Coronary artery (tissue), 2 donors: ENCODE data around the gene DNAAF3.
"Not testable (repeated sequence)": the region's sequence is repeated elsewhere in the genome, so short reads cannot be mapped to it uniquely, and the experiment has no call there.

Source experiments
- DNase-seq: peaks from one replicate; pipeline ENCODE4 v3.0.0-alpha.2; 2017; ENCODE audit warnings: low spot score
- H3K27ac ChIP-seq, 2 donors: fragments of 200-600 bp; sonication (generic); one replicate each; pipeline ENCODE4 v1.5.1; 2016 to 2019
- H3K4me3 ChIP-seq: fragments of 200-600 bp; sonication (generic); 2 replicates; pipeline ENCODE4 v1.5.1; 2016; ENCODE audit warnings: mild to moderate bottlenecking, moderate library complexity
- CTCF ChIP-seq: fragments of 200-600 bp; sonication (generic); IDR thresholded peaks from one replicate; pipeline ENCODE4 v1.5.1; 2019; ENCODE audit warnings: antibody characterized with exemption

DNAAF3 gene

GRCh38 chr19:55157064-55157908 lies 9.1 kb downstream of the DNAAF3 start, which contains the start of gene TNNI3:
TSS of gene TNNI3 (minus strand) at chr19:55157732. CDS start at chr19:55157589, 143 bp downstream.
- Histone ChIP-seq H3K27ac (no peak within 1 kb of the TSS), H3K4me3 (no peak within 1 kb of the TSS)
- TF ChIP-seq CTCF = no peak
- DNase-seq = no peak

- H3K4me3 ChIP-seq = no peak overlapping the region
These were observed 10.0 kb downstream of the DNAAF3 start for GRCh38 chr19:55156202-55157063.

DNA sequence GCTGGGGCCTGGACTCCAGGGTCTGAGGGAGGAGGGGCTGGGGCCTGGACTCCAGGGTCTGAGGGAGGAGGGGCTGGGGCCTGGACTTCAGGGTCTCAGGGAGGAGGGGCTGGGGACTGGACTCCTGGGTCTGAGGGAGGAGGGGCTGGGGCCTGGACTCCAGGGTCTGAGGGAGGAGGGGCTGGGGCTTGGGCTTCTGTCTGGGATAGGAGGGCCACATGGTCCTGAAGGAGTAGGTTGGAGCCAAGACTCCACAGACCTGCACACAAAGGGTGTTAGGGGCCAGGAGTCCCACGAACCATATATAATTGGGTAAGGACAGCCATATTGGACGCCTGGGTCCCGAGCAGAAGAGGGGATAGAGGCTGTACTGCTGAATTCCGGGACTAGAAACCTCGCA lies 10.6 kb downstream of the DNAAF3 start:
- not testable (repeated sequence) for H3K27ac ChIP-seq, H3K4me3 ChIP-seq, DNase-seq

More at GRCh38 chr19:55156202-55157063, 10.0 kb downstream of the DNAAF3 start:
- DNase-seq = no peak
- TF ChIP-seq CTCF = no peak
- H3K27ac ChIP-seq = no peak overlapping the region

DNA sequence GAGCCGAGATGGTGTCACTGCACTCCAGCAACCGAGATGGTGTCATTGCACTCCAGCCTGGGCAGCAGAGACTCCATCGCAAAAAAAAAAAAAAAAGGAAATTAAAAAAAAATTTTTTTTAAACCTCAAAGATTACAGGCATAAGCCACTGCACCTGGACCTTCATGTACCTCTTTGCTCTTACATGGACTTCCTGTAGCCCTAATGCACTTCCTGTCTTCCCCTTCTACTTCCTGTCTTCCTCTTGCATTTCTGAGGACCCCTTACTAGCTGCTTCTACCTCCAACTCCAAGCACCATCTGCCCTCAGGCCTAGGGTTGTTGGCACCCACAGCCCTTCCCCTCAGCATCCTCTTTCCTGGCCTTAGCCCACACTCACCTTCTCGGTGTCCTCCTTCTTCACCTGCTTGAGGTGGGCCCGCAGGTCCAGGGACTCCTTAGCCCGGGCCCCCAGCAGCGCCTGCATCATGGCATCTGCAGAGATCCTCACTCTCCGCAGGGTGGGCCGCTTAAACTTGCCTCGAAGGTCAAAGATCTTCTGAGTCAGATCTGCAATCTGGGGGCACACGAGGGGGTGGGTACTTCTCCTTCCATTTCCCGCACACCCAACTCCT lies 12.7 kb downstream of the DNAAF3 start:
- no peak overlapping the region for H3K4me3 ChIP-seq
- no peak for TF ChIP-seq CTCF

DNA sequence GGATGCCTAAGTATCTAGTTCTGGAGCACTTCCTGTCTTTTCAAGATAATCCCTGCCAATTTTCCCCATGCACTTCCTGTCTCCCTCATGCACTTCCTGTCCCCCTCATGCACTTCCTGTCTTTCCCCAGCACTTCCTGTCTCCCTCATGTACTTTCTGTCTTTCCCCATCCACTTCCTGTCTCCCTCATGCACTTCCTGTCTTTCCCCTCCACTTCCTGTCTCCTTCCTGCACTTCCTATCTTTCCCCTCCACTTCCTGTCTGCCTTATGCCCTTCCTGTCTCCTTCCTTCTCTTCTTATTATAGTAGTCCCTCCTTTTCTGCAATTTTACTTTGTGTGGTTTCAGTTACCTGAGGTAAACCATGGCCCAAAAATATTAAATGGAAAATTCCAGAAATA lies 14.4 kb downstream of the DNAAF3 start:
- TF ChIP-seq CTCF = no peak
- Histone ChIP-seq H3K27ac (no peak overlapping the region), H3K4me3 (no peak overlapping the region)
- no peak for DNase-seq

More for the DNA sequence above, 12.7 kb downstream of the DNAAF3 start:
- DNase-seq = no peak
- H3K27ac ChIP-seq = no peak overlapping the region

- TF ChIP-seq CTCF = no peak
- DNase-seq = no peak
- H3K4me3 ChIP-seq = no peak within 1 kb of the TSS
- H3K27ac ChIP-seq = no peak within 1 kb of the TSS
These were observed 17.1 kb downstream of the DNAAF3 start, which contains the start of gene TNNT1 for GRCh38 chr19:55149078-55150003. TSS of gene TNNT1 (minus strand) at chr19:55149206. CDS start at chr19:55147157, 2,049 bp downstream.
